A549 (cell line): ENCODE data around the gene SIRT6. TPM values are rescaled to one million over a fixed set of nuclear protein-coding genes. Genes with fewer than 3 reads are reported as not detected.

Experiments used
- ATAC-seq, 2 experiments: fragments of 200-7000 bp in 1 of 2; fragments of >200 bp in 1 of 2; cut with Nextera tagmentation in 1 of 2; cut with Tn5 transposase in 1 of 2; 3 replicates each; pipeline versions ENCODE4 v1.8.0 to v1.9.1; 2018 to 2020; ENCODE audit warnings: mild to moderate bottlenecking in 1 of 2, moderate library complexity in 1 of 2
- CTCF ChIA-PET: fragments of 300-600 bp; sonication (Branson Sonifier 250); formaldehyde crosslinking; extraction: SDS; loops from one replicate; lab custom pipeline; 2021; ENCODE audit warnings: antibody characterized with exemption, inconsistent platforms; lab: Yijun Ruan, JAX
- POLR2A ChIA-PET: fragments of 350-600 bp; formaldehyde crosslinking; extraction: SDS; loops from one replicate; lab custom pipeline; 2021; ENCODE audit warnings: antibody characterized with exemption, inconsistent platforms; lab: Yijun Ruan, JAX
- DNase-seq, 2 experiments: peaks; one replicate each; pipeline versions ENCODE4 v3.0.0 to v3.0.0-alpha.2; 2011 to 2016; ENCODE audit warnings: low read depth in 1 of 2, low spot score in 1 of 2
- FAIRE-seq: peaks from 2 replicates; lab custom pipeline; 2011; peaks lifted over from hg19 to GRCh38; lab: Jason Lieb, UNC
- H3K27ac ChIP-seq, 2 experiments: fragments of >200 bp; sonication (Bioruptor Twin); formaldehyde crosslinking; 3 replicates each; pipeline ENCODE4 v1.5.1; 2016 to 2017
- H3K4me1 ChIP-seq: fragments of >200 bp; sonication (Bioruptor Twin); formaldehyde crosslinking; 3 replicates; pipeline ENCODE4 v1.6.1; 2016
- H3K4me2 ChIP-seq: fragments of >200 bp; sonication (Bioruptor Twin); formaldehyde crosslinking; 3 replicates; pipeline ENCODE4 v1.6.1; 2016
- H3K4me3 ChIP-seq: fragments of >200 bp; sonication (Bioruptor Twin); formaldehyde crosslinking; 3 replicates; pipeline ENCODE4 v1.5.1; 2016
- H3K9me3 ChIP-seq: fragments of >200 bp; sonication (Bioruptor Twin); formaldehyde crosslinking; 3 replicates; pipeline ENCODE4 v1.6.1; 2016
- BHLHE40 ChIP-seq: IDR thresholded peaks from 2 replicates; pipeline ENCODE4 v1.6.1; 2012; ENCODE audit warnings: low read depth, low read length, inconsistent platforms
- CHD4 ChIP-seq: fragments of 200-600 bp; sonication (generic); IDR thresholded peaks from 2 replicates; pipeline ENCODE4 v1.6.1; 2016; ENCODE audit warnings: antibody characterized with exemption, mild to moderate bottlenecking, borderline replicate concordance
- EHMT2 ChIP-seq: fragments of 200-600 bp; sonication (generic); IDR thresholded peaks from 2 replicates; pipeline ENCODE4 v1.6.1; 2016; ENCODE audit warnings: antibody characterized with exemption, low read depth, mild to moderate bottlenecking, moderate library complexity
- ESRRA ChIP-seq: fragments of 150-350 bp; IDR thresholded peaks from 2 replicates; pipeline ENCODE4 v1.6.1; 2014; ENCODE audit warnings: mild to moderate bottlenecking, low read length, borderline replicate concordance
- GATA3 ChIP-seq: IDR thresholded peaks from 2 replicates; pipeline ENCODE4 v1.6.1; 2012; ENCODE audit warnings: borderline replicate concordance
- HEYL ChIP-seq: fragments of 250-450 bp; sonication (Bioruptor Pico); IDR thresholded peaks from 2 replicates; pipeline ENCODE4 v1.8.0; 2021; ENCODE audit warnings: mild to moderate bottlenecking, moderate library complexity
- JUN ChIP-seq, 2 experiments: fragments of >200 bp; sonication (Bioruptor Twin); formaldehyde crosslinking; IDR thresholded peaks; 2 replicates in 1 of 2; 3 replicates in 1 of 2; pipeline ENCODE4 v1.6.1; 2016 to 2017
- RAD21 ChIP-seq, 2 experiments: fragments of >200 bp in 1 of 2; sonication (Bioruptor Twin) in 1 of 2; formaldehyde crosslinking in 1 of 2; IDR thresholded peaks in 1 of 2; conservative IDR thresholded peaks in 1 of 2; 2 replicates in 1 of 2; 3 replicates in 1 of 2; pipeline ENCODE4 v1.6.1; 2012 to 2018; ENCODE audit warnings: inconsistent platforms in 1 of 2
- RNF2 ChIP-seq: fragments of 200-600 bp; sonication (generic); IDR thresholded peaks from 2 replicates; pipeline ENCODE4 v1.6.1; 2016; ENCODE audit warnings: low read depth, mild to moderate bottlenecking, antibody characterized with exemption, moderate library complexity, borderline replicate concordance
- SMC3 ChIP-seq: fragments of >200 bp; sonication (Bioruptor Twin); formaldehyde crosslinking; IDR thresholded peaks from 3 replicates; pipeline ENCODE4 v1.6.1; 2018; ENCODE audit warnings: inconsistent platforms
- TP53 ChIP-seq: fragments of 250-450 bp; sonication (Bioruptor Pico); IDR thresholded peaks from 2 replicates; pipeline ENCODE4 v1.5.0; 2021; ENCODE audit warnings: mild to moderate bottlenecking, moderate library complexity
- ZFP36 ChIP-seq: fragments of 450-650 bp; IDR thresholded peaks from 2 replicates; pipeline ENCODE4 v1.6.1; 2014; ENCODE audit warnings: borderline replicate concordance; ENCODE audit not compliant: partially characterized antibody
- WGBS: methylation state at CpG from one replicate; pipeline ENCODE4 v1.1.6; 2017; ENCODE audit errors: missing lambda C conversion rate; 5-methylcytosine and 5-hydroxymethylcytosine counted together
- polyA plus RNA-seq, 4 experiments: library from polyadenylated mRNA; depleted of rRNA in 3 of 4; stranded (reverse); fragments of >200 nt; fragmentation: RNase III in 1 of 4; extraction: RNeasy Plus Mini Kit Qiagen cat#74134 plus additional on column Dnase treatment in 1 of 4; gene quantifications; 2 replicates in 3 of 4; 3 replicates in 1 of 4; pipeline ENCODE4 v1.2.3, GENCODE V29; 2011 to 2017
- TF ChIP-seq, protein P1 (sequence below): fragments of >200 bp; sonication (Bioruptor Twin); formaldehyde crosslinking; IDR thresholded peaks from 3 replicates; pipeline ENCODE4 v1.5.1; 2016
- TF ChIP-seq, protein P2 (sequence below): IDR thresholded peaks from 2 replicates; pipeline ENCODE4 v1.6.1; 2012
- TF ChIP-seq, protein P3 (sequence below): fragments of >200 bp; sonication (Bioruptor Twin); formaldehyde crosslinking; IDR thresholded peaks from 3 replicates; pipeline ENCODE4 v1.6.1; 2016
- TF ChIP-seq, protein P4 (sequence below): fragments of 250-450 bp; sonication (Bioruptor Pico); IDR thresholded peaks from 2 replicates; pipeline ENCODE4 v1.5.0; 2020; ENCODE audit warnings: low read depth, mild to moderate bottlenecking, moderate library complexity
- TF ChIP-seq, protein P5 (sequence below): fragments of 250-450 bp; sonication (Bioruptor Pico); IDR thresholded peaks from 2 replicates; pipeline ENCODE4 v1.5.0; 2021; ENCODE audit warnings: mild to moderate bottlenecking, moderate library complexity, borderline replicate concordance

Gene SIRT6
- polyA plus RNA-seq, 2 of the 4 experiments (the other 2 are of a cell fraction) = 11.7 to 21.6 TPM

DNA sequence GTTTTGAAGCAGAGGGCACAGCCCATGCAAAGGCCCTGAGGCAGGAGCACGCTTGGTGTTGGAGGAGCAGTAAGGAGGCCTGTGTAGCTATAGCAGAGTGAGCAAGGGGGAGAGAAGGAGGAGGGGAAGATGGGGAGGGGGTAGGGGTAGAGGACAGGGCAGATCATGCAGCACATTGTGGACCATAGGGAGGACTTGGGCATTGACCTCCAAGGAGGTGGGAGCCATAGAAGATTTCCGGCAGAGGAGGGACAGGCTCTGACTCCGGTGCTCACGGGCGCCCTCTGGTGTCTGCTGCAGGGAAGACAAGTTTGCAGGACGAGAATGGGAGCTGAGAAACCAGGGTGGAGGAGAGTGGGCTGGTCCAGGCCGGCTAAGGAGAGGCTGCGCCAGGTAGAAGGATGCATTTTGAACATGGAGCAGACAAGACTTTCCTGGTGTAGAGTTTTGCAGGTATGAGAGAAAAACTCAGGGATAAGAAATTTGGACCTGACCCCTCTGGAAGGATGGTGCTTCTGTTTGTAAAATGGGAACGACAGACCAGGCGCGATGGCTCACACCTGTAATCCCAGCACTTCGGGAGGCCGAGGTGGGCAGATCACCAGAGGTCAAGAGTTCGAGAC is 42.6 kb downstream of the SIRT6 start:
- Histone ChIP-seq H3K9me3 (no peaks in the 10 kb centered on the region), H3K27ac (peak overlapping the region; percentile 77 to 81), H3K4me1 (peaks cover 20% of the 10 kb centered on the region), H3K4me2 (peak overlapping the region; percentile 65), H3K4me3 (no peak overlapping the region)
- POLR2A ChIA-PET = interaction anchor here (0.5 to 1.4 kb wide), 4 partner anchors 9 to 422 kb away, joined by 3 to 5 read pairs (median 4); partner anchors contain the start of gene EEF2
- FAIRE-seq = no peak
- CTCF ChIA-PET = interaction anchor here (0.6 to 6.0 kb wide), 41 partner anchors 9 to 374 kb away, joined by 3 to 66 read pairs (median 4); partner anchors contain the start of genes CREB3L3 and EEF2
- ATAC-seq = peak; percentile 80 to 89
- TF ChIP-seq ESRRA = no peak
- TF ChIP-seq, protein P1, sequence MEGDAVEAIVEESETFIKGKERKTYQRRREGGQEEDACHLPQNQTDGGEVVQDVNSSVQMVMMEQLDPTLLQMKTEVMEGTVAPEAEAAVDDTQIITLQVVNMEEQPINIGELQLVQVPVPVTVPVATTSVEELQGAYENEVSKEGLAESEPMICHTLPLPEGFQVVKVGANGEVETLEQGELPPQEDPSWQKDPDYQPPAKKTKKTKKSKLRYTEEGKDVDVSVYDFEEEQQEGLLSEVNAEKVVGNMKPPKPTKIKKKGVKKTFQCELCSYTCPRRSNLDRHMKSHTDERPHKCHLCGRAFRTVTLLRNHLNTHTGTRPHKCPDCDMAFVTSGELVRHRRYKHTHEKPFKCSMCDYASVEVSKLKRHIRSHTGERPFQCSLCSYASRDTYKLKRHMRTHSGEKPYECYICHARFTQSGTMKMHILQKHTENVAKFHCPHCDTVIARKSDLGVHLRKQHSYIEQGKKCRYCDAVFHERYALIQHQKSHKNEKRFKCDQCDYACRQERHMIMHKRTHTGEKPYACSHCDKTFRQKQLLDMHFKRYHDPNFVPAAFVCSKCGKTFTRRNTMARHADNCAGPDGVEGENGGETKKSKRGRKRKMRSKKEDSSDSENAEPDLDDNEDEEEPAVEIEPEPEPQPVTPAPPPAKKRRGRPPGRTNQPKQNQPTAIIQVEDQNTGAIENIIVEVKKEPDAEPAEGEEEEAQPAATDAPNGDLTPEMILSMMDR = peak; percentile 52
- TF ChIP-seq SMC3 = peak; percentile 60
- TF ChIP-seq, protein P2, sequence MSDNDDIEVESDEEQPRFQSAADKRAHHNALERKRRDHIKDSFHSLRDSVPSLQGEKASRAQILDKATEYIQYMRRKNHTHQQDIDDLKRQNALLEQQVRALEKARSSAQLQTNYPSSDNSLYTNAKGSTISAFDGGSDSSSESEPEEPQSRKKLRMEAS = 0 out of 2 replicates have a peak, but pooled peaks have one; percentile 14
- TF ChIP-seq ZFP36 = peak; percentile 62
- TF ChIP-seq CHD4 = no peak
- TF ChIP-seq RAD21 (conservative IDR thresholded peaks at IDR 0.05 in 1 of 2, IDR thresholded peaks at IDR 0.05 in 1 of 2) = peak; percentile 52 to 54; a peak in 4 of 5 replicates
- no peak for TF ChIP-seq EHMT2
- 22% methylated on average over 14 of the region's 14 CpGs for WGBS
- peak; percentile 72 to 76 for DNase-seq

DNA sequence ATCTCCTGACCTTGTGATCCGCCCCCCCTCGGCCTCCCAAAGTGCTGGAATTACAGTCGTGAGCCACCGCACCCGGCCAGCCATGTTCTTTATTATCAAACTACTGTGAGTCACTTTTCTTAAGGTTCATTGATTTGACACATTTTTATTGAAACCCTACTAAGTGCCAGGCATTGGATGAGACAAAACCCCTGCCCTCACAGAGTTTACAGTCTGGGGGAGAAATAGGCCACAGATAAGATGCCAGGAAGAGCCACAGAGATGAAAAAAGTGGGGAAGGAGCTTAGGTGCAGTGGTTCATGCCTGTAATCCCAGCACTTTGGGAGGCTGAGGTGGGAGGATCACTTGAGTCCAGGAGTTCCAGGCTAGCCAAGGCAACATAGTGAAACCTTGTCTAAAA is 43.9 kb downstream of the SIRT6 start:
- Histone ChIP-seq H3K4me3 (no peak overlapping the region), H3K4me1 (peaks cover 19% of the 10 kb centered on the region), H3K4me2 (no peak overlapping the region), H3K9me3 (no peaks in the 10 kb centered on the region), H3K27ac (0 out of 6 replicates have a peak overlapping the region, but pooled peaks have one; percentile 1 to 2)
- CTCF ChIA-PET = interaction anchor here (0.5 to 6.0 kb wide), 7 partner anchors 13 to 1387 kb away, joined by 3 to 66 read pairs (median 3); partner anchors contain the start of gene CREB3L3
- WGBS = 76% methylated on average over 5 of the region's 5 CpGs
- TF ChIP-seq, protein P3, sequence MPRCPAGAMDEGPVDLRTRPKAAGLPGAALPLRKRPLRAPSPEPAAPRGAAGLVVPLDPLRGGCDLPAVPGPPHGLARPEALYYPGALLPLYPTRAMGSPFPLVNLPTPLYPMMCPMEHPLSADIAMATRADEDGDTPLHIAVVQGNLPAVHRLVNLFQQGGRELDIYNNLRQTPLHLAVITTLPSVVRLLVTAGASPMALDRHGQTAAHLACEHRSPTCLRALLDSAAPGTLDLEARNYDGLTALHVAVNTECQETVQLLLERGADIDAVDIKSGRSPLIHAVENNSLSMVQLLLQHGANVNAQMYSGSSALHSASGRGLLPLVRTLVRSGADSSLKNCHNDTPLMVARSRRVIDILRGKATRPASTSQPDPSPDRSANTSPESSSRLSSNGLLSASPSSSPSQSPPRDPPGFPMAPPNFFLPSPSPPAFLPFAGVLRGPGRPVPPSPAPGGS = no peak
- TF ChIP-seq GATA3 (no peak), RNF2 (no peak), JUN (IDR thresholded peaks at IDR 0.05) (no peak), TP53 (CRISPR knock-in tag) (no peak), BHLHE40 (no peak), HEYL (CRISPR knock-in tag) (no peak)
- TF ChIP-seq, protein P4, sequence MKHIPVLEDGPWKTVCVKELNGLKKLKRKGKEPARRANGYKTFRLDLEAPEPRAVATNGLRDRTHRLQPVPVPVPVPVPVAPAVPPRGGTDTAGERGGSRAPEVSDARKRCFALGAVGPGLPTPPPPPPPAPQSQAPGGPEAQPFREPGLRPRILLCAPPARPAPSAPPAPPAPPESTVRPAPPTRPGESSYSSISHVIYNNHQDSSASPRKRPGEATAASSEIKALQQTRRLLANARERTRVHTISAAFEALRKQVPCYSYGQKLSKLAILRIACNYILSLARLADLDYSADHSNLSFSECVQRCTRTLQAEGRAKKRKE (CRISPR knock-in tag) = no peak
- TF ChIP-seq, protein P2 = no peak
- TF ChIP-seq, protein P5, sequence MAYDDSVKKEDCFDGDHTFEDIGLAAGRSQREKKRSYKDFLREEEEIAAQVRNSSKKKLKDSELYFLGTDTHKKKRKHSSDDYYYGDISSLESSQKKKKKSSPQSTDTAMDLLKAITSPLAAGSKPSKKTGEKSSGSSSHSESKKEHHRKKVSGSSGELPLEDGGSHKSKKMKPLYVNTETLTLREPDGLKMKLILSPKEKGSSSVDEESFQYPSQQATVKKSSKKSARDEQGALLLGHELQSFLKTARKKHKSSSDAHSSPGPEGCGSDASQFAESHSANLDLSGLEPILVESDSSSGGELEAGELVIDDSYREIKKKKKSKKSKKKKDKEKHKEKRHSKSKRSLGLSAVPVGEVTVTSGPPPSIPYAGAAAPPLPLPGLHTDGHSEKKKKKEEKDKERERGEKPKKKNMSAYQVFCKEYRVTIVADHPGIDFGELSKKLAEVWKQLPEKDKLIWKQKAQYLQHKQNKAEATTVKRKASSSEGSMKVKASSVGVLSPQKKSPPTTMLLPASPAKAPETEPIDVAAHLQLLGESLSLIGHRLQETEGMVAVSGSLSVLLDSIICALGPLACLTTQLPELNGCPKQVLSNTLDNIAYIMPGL (CRISPR knock-in tag) = no peak
- POLR2A ChIA-PET = no interaction called here
- DNase-seq = no peak
- ATAC-seq = no peak
- FAIRE-seq = no peak
